ENCODE measurements around the gene MYO3B. TPM values are rescaled to one million over a fixed set of nuclear protein-coding genes. Genes with fewer than 3 reads are reported as not detected.

The MYO3B gene
- total and polyA plus RNA-seq, 8 donors = 1.3 to 4.1 (median 2.6) TPM; not detected in 1

DNA sequence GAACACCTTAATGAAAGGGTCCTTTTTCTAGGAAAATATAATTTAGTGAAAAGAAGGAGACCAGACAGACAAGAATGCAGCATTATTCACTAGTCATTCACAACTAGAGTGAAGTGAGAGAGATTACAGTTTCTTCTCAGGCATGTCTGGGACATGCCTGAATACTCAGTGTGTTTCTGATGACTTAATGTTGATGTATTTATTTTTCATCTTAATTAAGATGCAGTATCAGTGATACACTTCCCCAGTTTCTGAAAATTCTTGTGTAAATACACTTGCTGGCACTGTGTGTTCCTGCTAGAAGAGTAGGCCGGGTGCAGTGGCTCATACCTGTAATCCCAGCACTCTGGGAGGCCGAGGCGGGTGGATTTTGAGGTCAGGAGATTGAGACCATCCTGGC is 143.6 kb downstream of the MYO3B start:
- ATAC-seq = no peak
- intact Hi-C loops (cut with DNase I) = no loop called here

GRCh38 chr2:170322140-170322766 is 144.3 kb downstream of the MYO3B start:
- Histone ChIP-seq H3K27ac (no peak overlapping the region), H3K36me3 (no peaks in the 10 kb centered on the region), H3K4me1 (no peaks in the 10 kb centered on the region), H3K4me3 (no peak overlapping the region), H3K9me3 (peaks cover 0 to 13% of the 10 kb centered on the region in 2 donors), H3K27me3 (no peaks in the 10 kb centered on the region)
- ATAC-seq = no peak
- TF ChIP-seq, protein P1, sequence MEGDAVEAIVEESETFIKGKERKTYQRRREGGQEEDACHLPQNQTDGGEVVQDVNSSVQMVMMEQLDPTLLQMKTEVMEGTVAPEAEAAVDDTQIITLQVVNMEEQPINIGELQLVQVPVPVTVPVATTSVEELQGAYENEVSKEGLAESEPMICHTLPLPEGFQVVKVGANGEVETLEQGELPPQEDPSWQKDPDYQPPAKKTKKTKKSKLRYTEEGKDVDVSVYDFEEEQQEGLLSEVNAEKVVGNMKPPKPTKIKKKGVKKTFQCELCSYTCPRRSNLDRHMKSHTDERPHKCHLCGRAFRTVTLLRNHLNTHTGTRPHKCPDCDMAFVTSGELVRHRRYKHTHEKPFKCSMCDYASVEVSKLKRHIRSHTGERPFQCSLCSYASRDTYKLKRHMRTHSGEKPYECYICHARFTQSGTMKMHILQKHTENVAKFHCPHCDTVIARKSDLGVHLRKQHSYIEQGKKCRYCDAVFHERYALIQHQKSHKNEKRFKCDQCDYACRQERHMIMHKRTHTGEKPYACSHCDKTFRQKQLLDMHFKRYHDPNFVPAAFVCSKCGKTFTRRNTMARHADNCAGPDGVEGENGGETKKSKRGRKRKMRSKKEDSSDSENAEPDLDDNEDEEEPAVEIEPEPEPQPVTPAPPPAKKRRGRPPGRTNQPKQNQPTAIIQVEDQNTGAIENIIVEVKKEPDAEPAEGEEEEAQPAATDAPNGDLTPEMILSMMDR (IDR thresholded peaks at IDR 0.05) = no peak
- DNase-seq = no peak
- intact Hi-C loops (cut with DNase I) = no loop called here

More for the DNA sequence above, 143.6 kb downstream of the MYO3B start:
- Histone ChIP-seq H3K27ac (no peak overlapping the region), H3K27me3 (no peaks in the 10 kb centered on the region), H3K36me3 (no peaks in the 10 kb centered on the region), H3K4me1 (no peaks in the 10 kb centered on the region), H3K4me3 (no peak overlapping the region), H3K9me3 (peaks cover 0 to 13% of the 10 kb centered on the region in 2 donors)
- TF ChIP-seq, protein P1 (IDR thresholded peaks at IDR 0.05) = no peak
- DNase-seq = no peak

DNA sequence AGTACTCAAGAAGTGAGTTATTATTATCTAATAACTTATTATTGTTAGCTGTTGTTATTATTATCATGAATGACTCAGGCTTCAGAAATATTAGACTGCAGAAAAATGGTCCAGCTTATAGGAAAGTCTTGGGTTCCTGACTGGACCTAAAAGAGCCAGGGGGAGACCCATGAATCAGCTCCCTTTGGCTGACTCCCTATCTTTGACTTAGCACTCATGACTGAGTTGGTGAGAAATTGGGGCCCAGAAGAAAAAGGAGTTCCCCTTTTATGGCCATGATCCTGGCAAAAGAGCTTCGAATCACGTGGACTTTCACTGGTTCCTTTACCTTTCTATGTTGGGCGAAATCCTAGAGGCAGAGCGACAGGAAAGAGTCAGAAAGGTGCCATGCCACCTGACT is 145.8 kb downstream of the MYO3B start:
- Histone ChIP-seq H3K4me3 (no peak overlapping the region), H3K27ac (no peak overlapping the region), H3K36me3 (no peaks in the 10 kb centered on the region), H3K4me1 (no peaks in the 10 kb centered on the region), H3K27me3 (no peaks in the 10 kb centered on the region), H3K9me3 (peaks cover 0 to 13% of the 10 kb centered on the region in 2 donors)
- DNase-seq (no peak), ATAC-seq (no peak)
- TF ChIP-seq, protein P1 (IDR thresholded peaks at IDR 0.05) = no peak
- intact Hi-C loops (cut with DNase I) = no loop called here

DNA sequence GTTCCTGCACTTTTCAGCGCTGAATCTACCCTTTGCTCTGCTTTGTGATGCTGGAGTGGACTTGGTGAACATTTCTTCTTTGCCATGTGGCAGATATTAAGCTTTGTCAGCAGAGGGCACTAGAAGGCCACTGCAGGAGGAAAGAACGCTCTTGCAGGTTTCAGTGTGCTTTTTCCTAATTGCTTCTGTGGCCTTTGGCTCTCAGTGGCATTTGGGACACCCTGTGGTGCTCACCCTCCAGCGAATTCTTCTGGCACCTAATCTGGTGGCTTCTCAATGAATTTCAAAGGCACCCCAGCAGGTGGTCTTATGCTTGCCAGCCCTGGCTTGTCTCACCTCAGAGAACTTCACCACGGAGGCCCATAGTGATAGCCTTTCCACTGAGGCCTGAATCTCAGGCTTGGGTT is 146.7 kb downstream of the MYO3B start:
- peak; percentile 78 for ATAC-seq
- H3K9me3 ChIP-seq = peaks cover 0 to 13% of the 10 kb centered on the region in 2 donors
- H3K27me3 ChIP-seq = no peaks in the 10 kb centered on the region
- TF ChIP-seq, protein P1 (IDR thresholded peaks at IDR 0.05) = peak in 1 of 2 donors; percentile 55
- H3K4me1 ChIP-seq = no peaks in the 10 kb centered on the region
- H3K27ac ChIP-seq = no peak overlapping the region
- no peak overlapping the region for H3K4me3 ChIP-seq
- peak in 1 of 4 donors; percentile 39 for DNase-seq
- intact Hi-C loops (cut with DNase I) = no loop called here
- H3K36me3 ChIP-seq = no peaks in the 10 kb centered on the region

- Histone ChIP-seq H3K36me3 (no peaks in the 10 kb centered on the region), H3K9me3 (no peaks in the 10 kb centered on the region), H3K27ac (no peak overlapping the region), H3K4me1 (no peaks in the 10 kb centered on the region), H3K27me3 (no peaks in the 10 kb centered on the region), H3K4me3 (no peak overlapping the region)
- intact Hi-C loops (cut with DNase I) = no loop called here
- ATAC-seq = no peak
- TF ChIP-seq, protein P1 (IDR thresholded peaks at IDR 0.05) = no peak
- no peak for DNase-seq
Measured at GRCh38 chr2:170330881-170331280, 152.9 kb downstream of the MYO3B start.

All from left lung (tissue), 10 donors.